Suppressor macrophage treated with lipopolysaccharide for 4 hours (primary cell): ENCODE measurements around the gene SPAG17.

Experiments used
- DNase-seq: peaks from one replicate; pipeline ENCODE4 v3.0.0-alpha.2; 2020

Gene SPAG17

GRCh38 chr1:118117521-118117920 lies 67.5 kb downstream of the SPAG17 start:
- no peak for DNase-seq

- no peak for DNase-seq
These were observed 68.1 kb downstream of the SPAG17 start for GRCh38 chr1:118116909-118117308.

- DNase-seq, result no peak
These were observed 68.6 kb downstream of the SPAG17 start for GRCh38 chr1:118116401-118116800.

- DNase-seq, result no peak
These were observed 69.3 kb downstream of the SPAG17 start for GRCh38 chr1:118115567-118116295.

GRCh38 chr1:118113261-118113660 lies 71.8 kb downstream of the SPAG17 start:
- no peak for DNase-seq

GRCh38 chr1:118110580-118110979 lies 74.4 kb downstream of the SPAG17 start:
- DNase-seq, result no peak

GRCh38 chr1:118104951-118105350 lies 80.1 kb downstream of the SPAG17 start:
- DNase-seq, result no peak

GRCh38 chr1:118102445-118102844 lies 82.6 kb downstream of the SPAG17 start:
- DNase-seq, result no peak

GRCh38 chr1:118101999-118102398 lies 83.0 kb downstream of the SPAG17 start:
- no peak for DNase-seq

- no peak for DNase-seq
These were observed 83.5 kb downstream of the SPAG17 start for GRCh38 chr1:118101515-118101844.

GRCh38 chr1:118100686-118101514 lies 84.1 kb downstream of the SPAG17 start:
- DNase-seq, result no peak

- no peak for DNase-seq
These were observed 85.3 kb downstream of the SPAG17 start for GRCh38 chr1:118099686-118100085.

- no peak for DNase-seq
These were observed 87.2 kb downstream of the SPAG17 start for GRCh38 chr1:118097622-118098348.

- DNase-seq, result no peak
These were observed 92.0 kb downstream of the SPAG17 start for GRCh38 chr1:118093017-118093416.

GRCh38 chr1:118090130-118090529 lies 94.9 kb downstream of the SPAG17 start:
- DNase-seq, result no peak

GRCh38 chr1:118085365-118085764 lies 99.7 kb downstream of the SPAG17 start:
- no peak for DNase-seq

- no peak for DNase-seq
These were observed 100.6 kb downstream of the SPAG17 start for GRCh38 chr1:118084400-118084799.

GRCh38 chr1:118082984-118083383 lies 102.0 kb downstream of the SPAG17 start:
- DNase-seq, result no peak

- DNase-seq, result no peak
These were observed 103.6 kb downstream of the SPAG17 start for GRCh38 chr1:118081387-118081786.

GRCh38 chr1:118077331-118078045 lies 107.5 kb downstream of the SPAG17 start:
- DNase-seq, result peak; percentile 10

- DNase-seq, result peak; percentile 27
These were observed 109.9 kb downstream of the SPAG17 start for GRCh38 chr1:118075116-118075515.

GRCh38 chr1:118073648-118074435 lies 111.2 kb downstream of the SPAG17 start:
- DNase-seq, result no peak
